Kidney glomerular epithelial cell (primary cell): ENCODE results near the gene COL18A1.

Experiments used
- DNase-seq: peaks from one replicate; lab custom pipeline; 2025; lab: John Stamatoyannopoulos, UW

Gene COL18A1

GRCh38 chr21:45480701-45481500 is 75.9 kb downstream of the COL18A1 start:
- no peak for DNase-seq

GRCh38 chr21:45481566-45481965 is 76.6 kb downstream of the COL18A1 start:
- DNase-seq = no peak

GRCh38 chr21:45481977-45482898 is 77.3 kb downstream of the COL18A1 start:
- DNase-seq = no peak

GRCh38 chr21:45482899-45483821 is 78.2 kb downstream of the COL18A1 start:
- no peak for DNase-seq

GRCh38 chr21:45484318-45484717 is 79.4 kb downstream of the COL18A1 start:
- DNase-seq = no peak

GRCh38 chr21:45485686-45486442 is 80.9 kb downstream of the COL18A1 start:
- DNase-seq = no peak

GRCh38 chr21:45486443-45487160 is 81.6 kb downstream of the COL18A1 start:
- no peak for DNase-seq

GRCh38 chr21:45487161-45487806 is 82.3 kb downstream of the COL18A1 start:
- no peak for DNase-seq

- DNase-seq = no peak
Observed at GRCh38 chr21:45487891-45488600, 83.1 kb downstream of the COL18A1 start.

- no peak for DNase-seq
Observed at GRCh38 chr21:45488931-45489721, 84.2 kb downstream of the COL18A1 start.

GRCh38 chr21:45489722-45489982 is 84.7 kb downstream of the COL18A1 start:
- DNase-seq = no peak

GRCh38 chr21:45490049-45490731 is 85.2 kb downstream of the COL18A1 start:
- DNase-seq = no peak

GRCh38 chr21:45491056-45491455 is 86.1 kb downstream of the COL18A1 start:
- DNase-seq = no peak

- no peak for DNase-seq
Observed at GRCh38 chr21:45491623-45492022, 86.7 kb downstream of the COL18A1 start.

GRCh38 chr21:45492765-45493164 is 87.8 kb downstream of the COL18A1 start:
- DNase-seq = no peak

- DNase-seq = no peak
Observed at GRCh38 chr21:45493401-45494001, 88.5 kb downstream of the COL18A1 start.

- no peak for DNase-seq
Observed at GRCh38 chr21:45494135-45494850, 89.3 kb downstream of the COL18A1 start.
